Sciatic nerve (tissue), 2 donors: ENCODE results near the gene ANO2. TPM values are rescaled to one million over a fixed set of nuclear protein-coding genes. Genes with fewer than 3 reads are reported as not detected.
A peak's percentile ranks its signal among the peaks of the same experiment; 100 is the strongest.

Experiments
- ATAC-seq: fragments of 200-7000 bp; cut with Tn5 transposase; one replicate; pipeline ENCODE4 v1.9.1; 2020; ENCODE audit warnings: mild to moderate bottlenecking, moderate library complexity
- DNase-seq: peaks from one replicate; pipeline ENCODE4 v3.0.0-alpha.2; 2020; ENCODE audit warnings: low spot score
- intact Hi-C: fragments of 100-400 bp; cut with DNase I; formaldehyde crosslinking; loops from one replicate; pipeline ENCODE4 v1.14.2; 2022
- total RNA-seq: library from RNA; stranded (reverse); fragmentation: NEBNext Ultra II Directional; extraction: Animal tissue kit (Norgen Biotek cat#: 25700); gene quantifications from one replicate; pipeline ENCODE4 v1.2.1, GENCODE V29; 2021
- donor health status: DM: no; HTN: no; CAD: no.
- donor health status: DM: no; HTN: no; CAD: no.

Gene ANO2
- total RNA-seq, 1 donor from 2014 or later: 30.4 TPM

GRCh38 chr12:5966486-5967095, 21.5 kb upstream of the ANO2 start:
- ATAC-seq: no peak
- DNase-seq: no peak

DNA sequence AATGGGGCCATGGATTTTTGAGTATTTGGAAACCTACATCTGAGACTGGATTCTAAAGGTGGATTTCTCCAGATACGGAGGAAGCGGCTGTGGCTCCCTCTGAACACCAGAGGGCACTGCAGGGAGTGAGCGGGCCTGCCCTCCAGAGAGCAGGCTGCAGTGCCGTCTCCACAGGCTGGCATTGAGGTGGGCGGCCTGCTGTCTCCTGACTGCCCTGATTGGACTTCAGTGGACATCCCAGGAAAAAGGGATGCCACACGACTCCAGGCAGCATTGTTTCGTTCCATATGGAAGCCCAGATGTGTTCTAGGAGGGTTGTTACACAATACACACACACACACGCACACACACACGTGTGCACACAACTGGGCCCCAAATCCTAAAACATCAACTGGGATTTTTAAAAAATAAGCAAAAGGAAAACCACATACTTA, 20.9 kb upstream of the ANO2 start:
- intact Hi-C loops: no loop called here
- DNase-seq (peak; percentile 72), ATAC-seq (peak; percentile 79)

More at GRCh38 chr12:5966486-5967095, 21.5 kb upstream of the ANO2 start:
- intact Hi-C loops: no loop called here

DNA sequence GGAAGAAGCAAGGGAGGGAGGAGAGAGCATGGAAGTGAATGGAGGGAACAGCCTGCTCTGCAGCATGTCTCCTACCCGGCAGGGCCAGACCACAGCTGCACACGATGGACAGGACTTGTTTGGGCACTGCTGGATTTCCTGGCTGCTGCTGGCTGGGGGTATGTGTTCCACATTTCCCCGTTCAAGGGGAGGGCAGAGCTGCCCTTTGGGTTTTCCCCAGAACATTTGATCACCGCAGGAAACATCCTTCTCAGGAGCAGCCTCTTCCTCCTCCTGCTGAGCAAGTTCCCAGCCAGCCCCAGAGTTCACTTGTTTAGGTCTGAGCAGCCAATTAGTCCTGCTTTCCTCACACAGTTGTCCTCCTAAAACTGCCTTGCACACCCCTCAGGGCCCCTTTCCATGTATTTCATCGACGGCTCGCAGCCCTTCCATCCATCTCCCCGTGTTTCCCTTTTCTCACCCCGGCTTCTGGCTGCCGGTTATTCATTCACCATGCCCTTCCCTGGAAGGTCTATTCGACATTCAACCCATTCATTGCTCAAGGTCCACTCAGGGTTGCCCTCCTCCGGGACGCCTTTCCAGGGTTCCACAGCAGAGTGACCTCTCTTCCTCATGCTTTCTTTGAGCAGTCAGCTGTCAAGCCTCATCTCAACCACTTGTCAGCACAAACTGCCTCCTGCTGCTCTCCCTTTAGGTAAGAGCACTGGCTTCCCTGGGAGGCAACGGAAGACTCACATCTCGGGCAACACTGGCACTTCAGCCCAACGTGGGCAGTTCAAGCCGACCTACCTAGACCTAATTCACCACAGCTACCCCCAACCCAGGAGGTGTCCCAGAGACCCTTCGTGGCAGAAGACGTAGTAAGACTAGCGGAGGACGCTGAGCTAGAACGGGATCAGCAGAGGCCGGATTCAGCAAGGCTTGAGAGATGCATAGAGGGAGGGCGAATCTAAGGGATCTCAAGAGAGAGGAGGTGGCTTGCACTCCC, 20.1 kb upstream of the ANO2 start:
- DNase-seq (no peak), ATAC-seq (no peak)
- intact Hi-C loops: no loop called here

DNA sequence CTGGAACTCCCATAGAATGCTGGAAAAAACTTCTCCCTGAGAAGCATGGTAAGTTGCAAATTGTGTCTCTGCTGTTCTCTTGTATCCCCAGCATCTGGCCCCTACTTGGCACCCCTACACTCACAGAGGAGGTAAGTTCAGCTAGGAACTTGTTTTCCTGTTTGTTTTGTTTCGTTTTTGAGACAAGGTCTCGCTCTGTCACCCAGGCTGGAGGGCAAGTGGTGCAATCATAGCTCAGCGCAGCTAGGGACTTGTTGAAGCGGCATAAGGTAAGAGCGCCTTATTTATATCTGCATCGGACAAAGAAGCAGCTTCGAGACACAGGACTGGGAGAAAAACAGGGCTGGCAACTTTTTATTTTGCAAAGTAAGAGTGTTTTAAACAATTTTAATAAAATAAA, 18.5 kb upstream of the ANO2 start:
- ATAC-seq: no peak
- no peak for DNase-seq
- intact Hi-C loops: no loop called here

DNA sequence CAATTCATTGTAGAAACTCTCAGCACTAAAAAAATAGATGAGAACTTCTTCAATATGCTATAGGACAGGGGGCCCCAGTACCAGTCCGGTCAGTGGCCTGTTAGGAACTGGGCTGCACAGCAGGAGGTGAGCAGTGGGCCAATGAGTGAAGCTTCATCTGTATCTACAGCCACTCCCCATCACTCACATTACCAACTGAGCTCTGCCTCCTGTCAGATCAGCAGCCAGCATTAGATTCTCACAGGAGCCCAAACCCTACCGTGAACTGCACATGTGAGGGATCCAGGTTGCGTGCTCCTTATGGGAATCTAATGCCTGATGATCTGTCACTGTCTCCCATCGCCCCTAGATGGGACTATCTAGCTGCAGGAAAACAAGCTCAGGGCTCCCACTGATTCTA, 15.7 kb upstream of the ANO2 start:
- intact Hi-C loops: no loop called here
- no peak for ATAC-seq
- DNase-seq: no peak

- no peak for ATAC-seq
- DNase-seq: no peak
- intact Hi-C loops: no loop called here
Observed at GRCh38 chr12:5956987-5957386, 11.9 kb upstream of the ANO2 start.

GRCh38 chr12:5954661-5955060, 9.6 kb upstream of the ANO2 start:
- DNase-seq (no peak), ATAC-seq (no peak)
- intact Hi-C loops: no loop called here

DNA sequence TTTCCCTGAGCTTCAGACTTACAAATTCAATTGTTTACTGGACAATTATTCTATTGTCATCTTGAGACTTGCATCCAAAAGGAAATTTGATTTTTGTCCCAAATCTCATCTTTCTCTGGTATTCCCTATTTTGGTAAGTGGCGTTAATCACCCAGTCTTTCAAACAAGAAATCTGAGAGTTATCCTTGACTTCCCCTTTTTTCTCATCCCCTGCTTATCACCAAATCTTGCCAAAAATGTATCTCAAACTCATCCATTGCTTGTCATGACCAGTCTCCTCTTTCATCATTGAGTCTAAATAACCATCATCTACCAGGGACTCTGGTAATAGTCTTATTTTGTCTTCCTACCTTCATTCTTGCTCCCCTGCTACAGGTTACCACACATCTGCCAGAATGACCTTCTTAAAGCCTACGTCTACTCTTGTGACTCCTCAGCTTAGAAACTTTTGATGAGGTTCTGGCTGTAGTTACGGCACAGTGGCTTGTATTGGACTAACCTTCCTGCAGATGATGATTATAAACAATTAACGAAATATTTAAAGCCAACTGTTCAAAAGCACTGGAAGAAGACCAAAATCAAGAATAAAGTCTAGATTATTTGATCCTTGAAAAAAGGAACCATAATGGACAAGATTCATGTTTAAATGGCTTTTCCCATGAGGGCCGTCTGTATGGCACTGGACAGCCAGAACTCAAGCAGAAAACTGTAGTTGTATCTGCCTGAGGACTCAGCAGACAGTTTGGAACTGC, 9.0 kb upstream of the ANO2 start:
- ATAC-seq (no peak), DNase-seq (no peak)
- intact Hi-C loops: no loop called here

- no peak for ATAC-seq
- DNase-seq: no peak
- intact Hi-C loops: no loop called here
Observed at GRCh38 chr12:5952031-5952430, 7.0 kb upstream of the ANO2 start.

GRCh38 chr12:5948696-5949095, 3.6 kb upstream of the ANO2 start:
- DNase-seq: no peak
- ATAC-seq: no peak
- intact Hi-C loops: no loop called here

GRCh38 chr12:5947006-5947405, 1.9 kb upstream of the ANO2 start:
- DNase-seq: no peak
- ATAC-seq: no peak
- intact Hi-C loops: no loop called here

DNA sequence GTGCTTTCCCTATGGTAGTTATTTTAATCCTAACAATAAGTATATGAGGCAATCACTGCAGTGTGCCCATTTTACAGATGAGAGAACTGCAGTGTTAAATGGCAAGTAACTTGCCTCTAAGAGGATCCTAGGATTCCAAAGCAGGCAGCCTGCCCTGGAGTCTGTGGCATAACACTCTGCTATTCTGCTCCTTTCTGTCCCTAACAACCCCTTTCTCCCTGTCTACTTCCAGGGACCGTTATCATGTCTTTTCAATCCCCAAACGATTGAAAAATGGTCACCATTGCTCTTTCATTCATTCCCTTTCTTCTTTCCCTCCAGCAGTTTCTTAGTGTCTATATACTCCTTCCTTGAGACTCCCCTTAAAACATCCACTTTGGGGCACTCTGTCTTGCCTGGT, 1.3 kb upstream of the ANO2 start:
- no peak for ATAC-seq
- no peak for DNase-seq
- intact Hi-C loops: no loop called here

DNA sequence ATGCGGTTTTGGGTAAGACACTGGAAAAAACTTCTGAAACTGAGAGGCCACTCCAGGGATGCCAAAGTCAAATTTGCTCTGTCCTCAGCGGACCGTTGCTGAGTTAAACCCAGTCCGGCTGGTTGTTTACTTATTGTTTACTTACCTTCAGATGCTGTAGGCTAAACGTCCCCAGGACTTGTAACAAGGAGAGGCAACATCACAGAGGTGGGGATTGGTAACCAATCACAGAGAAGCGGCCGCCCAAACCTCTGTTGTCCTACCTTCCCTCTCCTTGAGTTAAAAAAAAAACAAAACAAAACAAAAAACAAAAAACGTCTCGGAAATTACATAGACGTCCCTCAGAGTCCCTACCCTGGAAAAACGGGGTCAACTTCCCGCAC, 380 bp downstream of the ANO2 start:
- intact Hi-C loops: no loop called here

DNA sequence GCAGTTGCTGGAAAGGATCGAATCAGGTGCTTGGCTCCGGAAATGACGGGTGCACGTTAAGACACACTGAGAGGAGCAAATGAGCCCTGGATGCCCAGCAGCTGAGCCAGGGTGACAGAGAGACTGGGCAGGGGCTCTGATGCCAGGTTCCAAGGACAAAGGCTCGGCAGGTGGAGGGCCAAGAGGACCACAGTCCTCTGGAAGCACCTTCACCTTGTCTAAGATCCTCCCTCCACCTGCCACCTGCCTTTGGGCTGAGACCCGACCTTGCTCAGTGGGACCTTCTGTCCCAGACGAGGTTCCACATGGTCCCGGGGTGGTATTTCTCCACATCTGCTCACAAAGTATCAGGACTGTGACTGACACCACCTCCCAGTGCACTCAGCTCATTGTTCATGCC, 1.0 kb downstream of the ANO2 start:
- no peak for ATAC-seq
- no peak for DNase-seq
- intact Hi-C loops: no loop called here

More for the DNA sequence above, 380 bp downstream of the ANO2 start:
- DNase-seq: no peak
- no peak for ATAC-seq

GRCh38 chr12:5941907-5942306, 3.2 kb downstream of the ANO2 start:
- no peak for ATAC-seq
- intact Hi-C loops: no loop called here
- DNase-seq: no peak

- ATAC-seq (no peak), DNase-seq (no peak)
- intact Hi-C loops: no loop called here
Observed at GRCh38 chr12:5927732-5928516, 17.1 kb downstream of the ANO2 start.

GRCh38 chr12:5925646-5926045, 19.4 kb downstream of the ANO2 start:
- ATAC-seq (no peak), DNase-seq (no peak)
- intact Hi-C loops: no loop called here

DNA sequence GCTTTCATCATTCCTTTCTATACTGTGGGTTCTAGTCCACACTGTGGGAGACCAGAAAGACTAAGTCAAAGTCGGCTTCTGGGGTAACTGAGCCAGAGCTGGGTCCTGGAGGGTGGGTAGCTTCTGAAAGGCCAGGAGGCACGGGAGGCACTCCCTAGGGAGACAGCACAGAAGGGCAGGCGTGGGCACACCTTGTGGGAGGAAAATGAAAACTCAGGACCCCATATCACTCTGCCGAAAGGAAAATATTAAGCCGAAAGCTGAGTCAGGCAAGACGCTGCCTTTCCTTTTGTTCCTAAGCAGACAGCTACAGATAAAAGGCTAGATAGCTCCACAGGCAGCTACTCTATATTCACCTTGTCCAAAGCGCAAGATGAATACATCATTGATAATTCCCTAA, 20.7 kb downstream of the ANO2 start:
- DNase-seq (no peak), ATAC-seq (no peak)
- intact Hi-C loops: no loop called here

- ATAC-seq: no peak
- DNase-seq: no peak
- intact Hi-C loops: no loop called here
Observed at GRCh38 chr12:5923751-5924150, 21.3 kb downstream of the ANO2 start.
